ENCODE measurements around the gene GRIK5. TPM values are rescaled to one million over a fixed set of nuclear protein-coding genes. Genes with fewer than 3 reads are reported as not detected.
"Not testable (repeated sequence)": the region's sequence is repeated elsewhere in the genome, so short reads cannot be mapped to it uniquely, and the experiment has no call there.

GRIK5 gene
- total RNA-seq, 2 experiments from 2014 or later: 1.6 to 1.7 TPM

DNA sequence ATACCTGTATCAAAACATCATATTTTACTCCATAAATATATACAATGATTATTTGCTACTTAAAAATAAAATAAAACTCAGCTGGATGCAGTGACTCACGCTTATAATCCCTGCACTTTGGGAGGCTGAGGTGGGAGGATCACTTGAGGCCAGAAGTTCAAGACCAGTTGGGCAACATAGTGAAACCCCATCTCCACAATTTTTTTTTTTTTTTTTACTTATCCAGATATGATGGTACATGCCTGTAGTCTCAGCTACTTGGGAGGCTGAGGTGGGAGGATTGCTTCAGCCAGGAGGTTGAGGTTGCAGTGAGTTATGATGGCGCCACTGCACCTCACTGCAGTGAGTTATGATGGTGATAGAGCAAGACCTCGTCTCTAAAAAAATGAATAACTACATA, 39.9 kb upstream of the GRIK5 start:
- Mint-ChIP-seq H3K36me3 (ENCODE audit: low read depth) (peaks cover 47% of the 10 kb centered on the region), H3K27me3 (no peaks in the 10 kb centered on the region), H3K4me3 (no peak overlapping the region), H3K27ac (no peak overlapping the region), H3K4me1 (peaks cover 52% of the 10 kb centered on the region), H3K9me3 (ENCODE audit: low read depth) (no peaks in the 10 kb centered on the region)
- ChIA-PET POLR2A (no interaction called here), CTCF (interaction anchor here (0.7 to 4.9 kb wide), 13 partner anchors 8 to 165 kb away, joined by 3 to 25 read pairs (median 4); partner anchors contain the start of gene POU2F2)
- no peak for DNase-seq
- intact Hi-C loops (cut with DNase I, micrococcal nuclease): loop anchor here (2.0 kb wide), 2 partner anchors 187 to 215 kb away; partner anchors contain the start of gene MEGF8 (in 1 of the 2)
- no peak for ATAC-seq

DNA sequence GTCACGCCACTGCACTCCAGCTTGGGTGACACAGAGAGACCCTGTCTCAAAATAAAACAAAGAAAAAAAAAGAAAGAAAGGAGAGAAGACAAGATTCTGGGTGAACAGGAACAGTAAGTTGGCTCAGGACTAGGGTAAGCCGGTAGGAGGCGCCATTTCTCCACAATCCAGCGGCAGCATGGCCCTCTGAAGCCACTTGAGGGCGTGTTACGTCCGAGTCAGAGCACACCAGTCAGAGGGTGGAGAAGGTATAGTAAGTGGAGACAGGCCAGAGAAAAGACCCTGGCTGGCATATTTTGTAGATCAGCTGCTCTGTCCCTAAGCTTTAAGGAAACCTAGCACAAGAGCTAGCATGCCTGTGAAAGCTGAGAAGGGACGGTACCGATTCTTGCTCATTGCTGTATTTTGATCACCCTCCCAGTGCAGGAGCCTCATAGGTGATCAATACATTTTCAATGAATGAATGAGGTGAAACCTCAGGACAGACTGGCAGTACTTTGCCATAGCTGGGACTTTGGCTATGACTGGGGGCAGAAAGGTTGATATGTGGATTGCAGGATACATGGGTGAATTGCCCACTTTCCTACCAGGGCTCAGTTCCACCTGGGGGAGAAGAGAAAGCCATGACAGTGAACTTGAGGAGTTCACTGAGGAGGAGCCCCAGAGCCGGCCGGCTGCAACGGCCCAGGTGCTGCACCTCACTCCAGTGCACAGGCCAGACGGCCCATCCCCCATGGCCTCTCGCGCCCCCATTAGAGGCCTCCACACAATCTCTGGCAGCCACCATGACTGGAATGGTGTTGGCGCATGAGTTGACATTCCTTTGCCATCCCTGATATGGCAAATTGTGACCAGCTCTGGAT, 38.8 kb upstream of the GRIK5 start:
- DNase-seq: peak; percentile 95
- Mint-ChIP-seq H3K27me3 (no peaks in the 10 kb centered on the region), H3K4me1 (peaks cover 48% of the 10 kb centered on the region), H3K36me3 (ENCODE audit: low read depth) (peaks cover 45% of the 10 kb centered on the region), H3K4me3 (no peak overlapping the region), H3K27ac (no peak overlapping the region), H3K9me3 (ENCODE audit: low read depth) (no peaks in the 10 kb centered on the region)
- peak; percentile 95 for ATAC-seq
- CTCF ChIA-PET: interaction anchor here (0.6 to 4.9 kb wide), 28 partner anchors 10 to 493 kb away, joined by 3 to 37 read pairs (median 4); partner anchors contain the start of gene POU2F2
- intact Hi-C loops (cut with DNase I, micrococcal nuclease): loop anchor here (1.0 to 2.0 kb wide), 9 partner anchors 13 to 325 kb away; partner anchors contain the start of gene MEGF8 (in 2 of the 2)
- POLR2A ChIA-PET: interaction anchor here (0.6 kb wide), 1 partner anchor 142 kb away, joined by 3 read pairs; no protein-coding TSS in a partner anchor

DNA sequence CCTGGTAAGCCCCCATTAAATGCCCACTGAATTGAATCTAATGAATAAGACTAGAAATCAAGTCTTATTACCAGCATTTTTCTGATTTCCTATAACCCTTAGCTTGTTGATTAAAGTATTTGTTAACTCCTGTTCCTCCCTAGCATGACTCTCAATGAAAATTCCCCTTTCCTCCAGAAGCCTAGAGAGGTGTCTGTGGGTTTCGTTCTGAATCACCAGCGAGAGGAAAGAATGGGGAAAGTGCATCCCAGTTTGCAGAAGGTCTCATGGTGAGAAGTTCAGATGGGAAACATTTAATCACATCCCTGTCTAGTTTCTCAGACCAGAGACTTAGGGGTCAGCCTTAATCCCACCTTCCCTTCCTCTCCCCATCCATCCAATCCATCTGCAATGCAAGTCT, 35.4 kb upstream of the GRIK5 start:
- ATAC-seq: no peak
- H3K4me3 Mint-ChIP-seq: no peak overlapping the region
- peaks cover 32% of the 10 kb centered on the region for H3K36me3 Mint-ChIP-seq (ENCODE audit: low read depth)
- H3K9me3 Mint-ChIP-seq (ENCODE audit: low read depth): no peaks in the 10 kb centered on the region
- CTCF ChIA-PET: interaction anchor here (0.6 to 1.4 kb wide), 2 partner anchors 30 to 275 kb away, joined by 3 to 4 read pairs; partner anchors contain the start of gene ZNF574
- no peak for DNase-seq
- no peaks in the 10 kb centered on the region for H3K27me3 Mint-ChIP-seq
- peak overlapping the region; percentile 19 for H3K27ac Mint-ChIP-seq
- H3K4me1 Mint-ChIP-seq: peaks cover 24% of the 10 kb centered on the region
- intact Hi-C loops (cut with DNase I, micrococcal nuclease): no loop called here
- POLR2A ChIA-PET: no interaction called here

DNA sequence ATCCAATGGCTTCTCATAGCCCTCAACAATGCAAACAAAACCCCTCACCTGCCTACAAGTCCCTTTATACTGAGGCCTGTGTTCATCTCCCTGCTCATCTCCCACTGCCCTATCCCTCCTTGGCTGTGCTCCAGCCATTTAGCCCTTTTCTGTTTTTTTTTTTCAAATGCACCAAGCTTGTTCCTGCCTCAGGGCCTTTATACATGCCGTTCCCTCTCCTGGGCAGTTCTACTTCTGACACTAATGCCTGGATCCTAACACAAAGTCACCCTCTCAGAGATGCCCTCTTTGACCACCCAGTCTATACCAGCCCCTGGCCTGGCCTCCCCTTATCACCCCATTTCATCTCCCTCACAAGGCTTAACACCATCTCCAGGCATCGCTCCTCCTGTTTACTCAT, 32.9 kb upstream of the GRIK5 start:
- Mint-ChIP-seq H3K9me3 (ENCODE audit: low read depth) (no peaks in the 10 kb centered on the region), H3K27me3 (no peaks in the 10 kb centered on the region), H3K27ac (no peak overlapping the region), H3K36me3 (ENCODE audit: low read depth) (peaks cover 41% of the 10 kb centered on the region), H3K4me3 (no peak overlapping the region), H3K4me1 (peaks cover 19% of the 10 kb centered on the region)
- DNase-seq: no peak
- ATAC-seq: no peak
- ChIA-PET CTCF (interaction anchor here (0.8 to 3.4 kb wide), 5 partner anchors 9 to 311 kb away, joined by 3 to 9 read pairs (median 3); no protein-coding TSS in a partner anchor), POLR2A (interaction anchor here (0.7 kb wide), 1 partner anchor 114 kb away, joined by 3 read pairs; no protein-coding TSS in a partner anchor)
- intact Hi-C loops (cut with DNase I, micrococcal nuclease): no loop called here

DNA sequence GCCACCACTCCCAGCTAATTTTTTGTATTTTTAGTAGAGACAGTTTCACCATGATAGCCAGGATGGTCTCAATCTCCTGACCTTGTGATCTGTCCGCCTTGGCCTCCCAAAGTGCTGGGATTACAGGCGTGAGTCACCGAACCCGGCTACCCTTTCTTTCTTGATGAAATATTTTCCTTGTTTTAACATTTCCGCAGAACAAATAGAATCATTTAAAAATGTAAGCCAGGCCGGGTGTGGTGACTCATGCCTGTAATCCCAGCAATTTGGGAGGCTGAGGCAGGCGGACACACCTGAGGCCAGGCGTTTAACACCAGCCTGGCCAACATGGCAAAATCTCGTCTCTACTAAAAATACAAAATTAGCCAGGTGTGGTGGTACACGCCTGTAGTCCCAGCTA, 30.2 kb upstream of the GRIK5 start:
- H3K27me3 Mint-ChIP-seq; POLR2A ChIA-PET; H3K27ac Mint-ChIP-seq; DNase-seq; H3K4me3 Mint-ChIP-seq; H3K9me3 Mint-ChIP-seq (ENCODE audit: low read depth); H3K4me1 Mint-ChIP-seq; ATAC-seq; intact Hi-C loops (cut with DNase I, micrococcal nuclease): not testable (repeated sequence)
- H3K36me3 Mint-ChIP-seq (ENCODE audit: low read depth): peaks cover 40% of the 10 kb centered on the region
- CTCF ChIA-PET: interaction anchor here (1.4 to 3.2 kb wide), 3 partner anchors 8 to 85 kb away, joined by 3 to 18 read pairs (median 5); no protein-coding TSS in a partner anchor

DNA sequence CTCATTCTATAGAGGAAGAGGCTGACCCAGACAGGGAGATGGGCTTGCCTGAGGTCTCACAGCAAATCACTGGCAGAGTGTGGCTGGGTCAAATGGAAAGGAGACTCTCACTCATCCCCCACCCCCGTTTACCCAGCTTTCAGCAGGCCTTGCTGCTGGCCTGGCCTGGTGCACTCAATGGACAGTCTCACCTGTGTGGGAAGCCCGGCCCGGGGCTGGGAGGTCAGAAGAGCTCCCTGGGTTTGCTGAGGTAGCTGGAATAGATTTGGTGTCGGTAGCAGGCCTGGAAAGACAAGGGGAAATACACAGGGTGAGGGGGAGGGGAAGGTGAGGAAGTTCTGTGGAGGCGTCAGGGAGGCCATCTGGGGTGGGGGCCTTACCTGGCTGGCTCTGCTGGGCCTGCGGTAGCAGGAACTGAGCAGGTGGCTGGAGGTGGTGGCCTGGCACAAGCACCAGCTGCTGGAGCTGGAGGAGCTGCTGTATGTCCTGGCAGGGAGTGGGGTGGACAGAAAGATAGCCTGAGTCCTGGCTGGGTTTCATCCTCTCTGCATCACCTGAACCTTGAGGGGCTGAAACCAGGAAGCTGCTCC, 29.4 kb upstream of the GRIK5 start:
- Mint-ChIP-seq H3K27ac (no peak overlapping the region), H3K27me3 (no peaks in the 10 kb centered on the region), H3K4me1 (peaks cover 3% of the 10 kb centered on the region), H3K36me3 (ENCODE audit: low read depth) (peaks cover 34% of the 10 kb centered on the region), H3K9me3 (ENCODE audit: low read depth) (no peaks in the 10 kb centered on the region), H3K4me3 (no peak overlapping the region)
- CTCF ChIA-PET: interaction anchor here (1.4 to 3.2 kb wide), 3 partner anchors 8 to 85 kb away, joined by 3 to 18 read pairs (median 5); no protein-coding TSS in a partner anchor
- ATAC-seq (no peak), DNase-seq (no peak)
- intact Hi-C loops (cut with DNase I, micrococcal nuclease): no loop called here
- POLR2A ChIA-PET: no interaction called here

DNA sequence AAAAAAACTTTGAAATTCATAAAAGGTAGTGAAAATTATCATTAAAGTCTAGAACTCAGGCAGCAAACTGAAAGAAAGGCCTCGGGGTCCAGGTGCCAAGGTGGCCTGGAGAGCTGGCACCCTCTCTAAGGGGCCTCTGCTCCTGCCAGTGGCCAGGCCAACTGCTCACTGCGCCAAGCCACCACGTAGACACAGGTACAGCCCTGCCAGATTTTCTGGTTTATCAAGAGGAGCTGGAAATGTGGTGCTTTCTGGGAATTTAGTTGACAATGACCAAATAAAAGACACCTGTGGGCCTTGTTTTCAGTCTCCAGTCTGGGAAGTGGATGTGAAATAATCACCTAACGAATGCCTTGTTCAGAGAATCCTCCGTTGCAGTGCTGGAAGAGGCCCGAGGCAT, 28.8 kb upstream of the GRIK5 start:
- CTCF ChIA-PET: interaction anchor here (1.4 to 3.2 kb wide), 3 partner anchors 9 to 86 kb away, joined by 3 to 18 read pairs (median 5); no protein-coding TSS in a partner anchor
- no peak for DNase-seq
- H3K27ac Mint-ChIP-seq: no peak overlapping the region
- H3K9me3 Mint-ChIP-seq (ENCODE audit: low read depth): no peaks in the 10 kb centered on the region
- intact Hi-C loops (cut with DNase I, micrococcal nuclease): no loop called here
- peaks cover 3% of the 10 kb centered on the region for H3K4me1 Mint-ChIP-seq
- H3K4me3 Mint-ChIP-seq: no peak overlapping the region
- H3K27me3 Mint-ChIP-seq: no peaks in the 10 kb centered on the region
- POLR2A ChIA-PET: no interaction called here
- peaks cover 38% of the 10 kb centered on the region for H3K36me3 Mint-ChIP-seq (ENCODE audit: low read depth)
- no peak for ATAC-seq

DNA sequence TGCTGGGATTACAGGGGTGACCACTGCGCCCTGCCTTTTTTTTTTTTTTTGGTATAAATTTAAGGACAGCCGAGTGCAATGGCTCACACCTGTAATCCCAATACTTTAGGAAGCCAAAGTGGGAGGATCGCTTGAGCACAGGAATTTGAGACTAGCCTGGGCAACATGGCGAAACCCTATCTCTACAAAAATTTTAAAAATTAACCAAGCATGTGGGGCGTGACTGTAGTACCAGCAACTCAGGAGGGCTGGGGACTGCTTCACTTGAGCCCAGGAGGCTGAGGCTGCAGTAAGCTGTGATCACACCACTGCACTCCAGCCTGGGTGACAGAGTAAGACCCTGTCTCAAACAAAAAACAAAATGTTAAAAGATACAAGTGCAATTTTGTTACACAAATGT, 27.5 kb upstream of the GRIK5 start:
- no peaks in the 10 kb centered on the region for H3K27me3 Mint-ChIP-seq
- no peaks in the 10 kb centered on the region for H3K9me3 Mint-ChIP-seq (ENCODE audit: low read depth)
- H3K27ac Mint-ChIP-seq: no peak overlapping the region
- no peak for ATAC-seq
- POLR2A ChIA-PET: no interaction called here
- H3K36me3 Mint-ChIP-seq (ENCODE audit: low read depth): peaks cover 31% of the 10 kb centered on the region
- intact Hi-C loops (cut with DNase I, micrococcal nuclease): no loop called here
- CTCF ChIA-PET: interaction anchor here (0.6 to 3.2 kb wide), 3 partner anchors 13 to 48 kb away, joined by 3 to 18 read pairs (median 3); no protein-coding TSS in a partner anchor
- H3K4me1 Mint-ChIP-seq: peaks cover 3% of the 10 kb centered on the region
- no peak overlapping the region for H3K4me3 Mint-ChIP-seq
- DNase-seq: no peak

DNA sequence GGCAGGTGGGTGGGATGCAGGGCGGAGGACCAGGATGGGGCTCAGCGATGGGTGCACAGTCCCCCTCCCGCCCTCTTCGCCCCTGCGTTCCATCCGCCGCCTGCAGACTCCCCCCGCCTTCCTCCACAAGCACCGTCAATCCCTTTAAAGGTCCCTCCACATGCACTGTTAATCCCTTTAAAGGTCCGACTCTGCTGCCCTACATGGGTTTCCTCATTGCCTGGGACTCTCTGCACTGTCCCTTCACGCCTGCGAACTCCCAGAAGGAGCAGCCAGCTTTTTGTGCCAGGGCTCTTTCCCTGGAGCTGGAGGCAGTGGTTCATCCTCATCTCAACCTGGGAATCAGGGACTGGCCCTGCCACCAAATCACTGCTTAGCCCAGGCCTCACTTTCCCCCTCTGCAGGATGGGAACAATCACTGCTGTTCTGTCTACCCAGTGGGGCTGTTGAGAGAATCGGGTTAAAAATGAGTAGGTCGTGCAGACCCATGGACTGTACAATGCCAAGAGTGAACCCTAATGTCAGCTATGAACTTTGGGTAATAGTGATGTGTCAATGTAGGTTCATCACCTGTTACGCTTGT, 26.3 kb upstream of the GRIK5 start:
- CTCF ChIA-PET: no interaction called here
- ATAC-seq: no peak

DNA sequence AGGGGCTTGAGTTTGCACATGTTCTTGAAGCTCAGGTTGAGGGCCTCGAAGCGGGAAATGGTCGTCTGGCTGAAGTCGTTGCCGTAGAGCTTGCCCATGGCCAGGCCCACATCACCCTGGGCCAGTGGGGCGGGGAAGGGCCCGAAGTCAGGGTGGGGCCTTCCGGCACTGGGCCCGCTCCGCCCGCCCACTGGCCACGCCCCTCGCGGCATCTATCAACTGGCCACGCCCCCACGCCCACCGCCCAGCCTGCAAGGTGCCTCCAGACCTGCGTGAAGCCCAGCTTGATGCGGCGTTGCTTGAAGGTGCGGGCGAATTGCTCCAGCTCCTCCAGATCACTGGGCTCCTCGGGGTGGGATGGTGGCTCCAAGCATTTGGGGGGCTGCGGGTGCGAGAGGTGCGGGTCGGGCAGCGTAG, 25.8 kb upstream of the GRIK5 start:
- Mint-ChIP-seq H3K9me3 (ENCODE audit: low read depth) (no peaks in the 10 kb centered on the region), H3K27me3 (no peaks in the 10 kb centered on the region), H3K4me3 (no peak overlapping the region), H3K36me3 (ENCODE audit: low read depth) (peaks cover 33% of the 10 kb centered on the region), H3K4me1 (peaks cover 4% of the 10 kb centered on the region), H3K27ac (no peak overlapping the region)
- no peak for ATAC-seq
- ChIA-PET CTCF (no interaction called here), POLR2A (no interaction called here)
- peak; percentile 29 for DNase-seq
- intact Hi-C loops (cut with DNase I, micrococcal nuclease): no loop called here

More for the DNA sequence above, 26.3 kb upstream of the GRIK5 start:
- H3K36me3 Mint-ChIP-seq (ENCODE audit: low read depth): peaks cover 30% of the 10 kb centered on the region
- no peaks in the 10 kb centered on the region for H3K9me3 Mint-ChIP-seq (ENCODE audit: low read depth)
- POLR2A ChIA-PET: no interaction called here
- intact Hi-C loops (cut with DNase I, micrococcal nuclease): no loop called here
- H3K27me3 Mint-ChIP-seq: no peaks in the 10 kb centered on the region
- H3K4me1 Mint-ChIP-seq: peaks cover 4% of the 10 kb centered on the region
- H3K27ac Mint-ChIP-seq: no peak overlapping the region
- DNase-seq: no peak
- no peak overlapping the region for H3K4me3 Mint-ChIP-seq

DNA sequence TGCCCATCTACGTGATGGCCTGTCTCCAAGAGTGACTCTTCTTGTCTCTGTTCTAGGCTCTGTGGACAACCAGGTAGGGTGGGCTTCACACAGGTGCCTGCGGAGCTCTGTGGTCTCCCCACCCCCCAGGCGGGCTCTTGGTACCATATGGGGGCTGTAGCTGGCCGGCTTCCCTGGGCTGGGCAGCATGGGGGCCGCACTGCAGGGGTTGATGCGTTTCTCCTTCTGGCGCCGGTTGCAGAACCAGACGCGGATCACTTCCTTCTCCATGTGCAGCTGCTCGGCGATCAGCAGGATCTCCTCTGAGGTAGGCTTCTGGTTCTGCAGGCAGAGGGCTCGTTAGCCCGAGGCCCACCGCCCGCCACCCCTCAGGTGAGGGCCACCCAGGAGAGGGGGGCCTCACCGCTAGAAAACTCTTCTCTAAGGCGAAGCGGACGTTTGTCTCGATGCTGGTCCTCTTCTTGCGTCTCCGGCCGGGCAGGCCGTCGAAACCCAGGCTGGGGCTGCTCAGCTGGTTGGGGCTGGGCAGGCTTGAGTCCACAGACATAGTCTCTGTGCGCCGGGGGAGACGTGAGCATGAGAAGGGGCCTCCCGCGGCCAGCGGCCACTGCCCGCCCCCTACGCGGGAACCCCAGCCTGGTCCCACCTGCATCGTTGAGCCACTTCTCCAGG, 25.3 kb upstream of the GRIK5 start:
- Mint-ChIP-seq H3K4me3 (no peak overlapping the region), H3K9me3 (ENCODE audit: low read depth) (no peaks in the 10 kb centered on the region), H3K27me3 (no peaks in the 10 kb centered on the region), H3K27ac (no peak overlapping the region), H3K4me1 (peaks cover 7% of the 10 kb centered on the region), H3K36me3 (ENCODE audit: low read depth) (peaks cover 38% of the 10 kb centered on the region)
- intact Hi-C loops (cut with DNase I, micrococcal nuclease): no loop called here
- DNase-seq: no peak
- ATAC-seq: no peak
- ChIA-PET POLR2A (no interaction called here), CTCF (interaction anchor here (0.9 kb wide), 1 partner anchor 15 kb away, joined by 4 read pairs; no protein-coding TSS in a partner anchor)

Data from activated CD4-positive, alpha-beta T cell treated with anti-CD3 and anti-CD28 coated beads for 36 hours (primary cell).